Motor neuron (in vitro differentiated cells): ENCODE results near the gene FAM117A. TPM values are rescaled to one million over a fixed set of nuclear protein-coding genes. Genes with fewer than 3 reads are reported as not detected.
A peak's percentile ranks its signal among the peaks of the same experiment; 100 is the strongest.
"Not testable (repeated sequence)": the region's sequence is repeated elsewhere in the genome, so short reads cannot be mapped to it uniquely, and the experiment has no call there.

Experiments
- ATAC-seq, 8 experiments: fragments of 200-7000 bp; cut with Tn5 transposase; replicated peaks in 6 of 8; 2 replicates each; pipeline ENCODE4 v1.8.0; 2021; ENCODE audit warnings: mild to moderate bottlenecking in 8 of 8, moderate library complexity in 8 of 8
- H3K27ac ChIP-seq, 2 donors: fragments of 250-450 bp; sonication (Bioruptor Pico); 2 replicates each; pipeline ENCODE4 v1.9.0; 2021; ENCODE audit warnings: antibody characterized with exemption in 2 of 2, mild to moderate bottlenecking in 2 of 2, moderate library complexity in 1 of 2
- H3K4me1 ChIP-seq, 2 donors: fragments of 250-450 bp; sonication (Bioruptor Pico); replicated peaks in 1 of 2; 2 replicates each; pipeline ENCODE4 v1.6.1; 2021; ENCODE audit warnings: antibody characterized with exemption in 2 of 2, mild to moderate bottlenecking in 2 of 2, moderate library complexity in 1 of 2
- H3K4me3 ChIP-seq, 5 donors: fragments of 250-450 bp; sonication (Bioruptor Pico); 2 replicates each; pipeline ENCODE4 v1.9.0; 2021; ENCODE audit warnings: antibody characterized with exemption in 5 of 5, mild to moderate bottlenecking in 5 of 5, moderate library complexity in 4 of 5
- WGBS, 10 experiments: fragments of 450-650 bp; shearing (Covaris generic); methylation state at CpG; one replicate each; pipeline ENCODE4 v1.0.0; 2022; 5-methylcytosine and 5-hydroxymethylcytosine counted together
- in situ Hi-C, 9 experiments: fragments of 400-800 bp; cut with MboI; loops; one replicate each; pipeline ENCODE4 v1.15.0; 2021; ENCODE audit warnings: low sequenced_read_pairs in 9 of 9, low pct_unique_long_range_greater_than_20kb in 2 of 9; ENCODE audit not compliant: unreplicated experiment in 9 of 9
- total RNA-seq, 8 experiments: library from RNA; unstranded; fragments of 300-600 nt; gene quantifications; 2 replicates each; pipeline versions ENCODE4 v1.2.3 to v1.2.4, GENCODE V29; 2022

Gene FAM117A
- total RNA-seq, 8 experiments from 2014 or later = 2.2 to 17.2 (median 9.9) TPM

- Histone ChIP-seq H3K4me1 (no peaks in the 10 kb centered on the region), H3K27ac (no peak overlapping the region), H3K4me3 (no peak overlapping the region)
- WGBS, 10 experiments = 0 to 100% (median 72%) methylated on average over 1 to 2 of the region's 2 CpGs; no CpG with 5 or more reads in 4 of the 10 experiments
- in situ Hi-C loops = loop anchor here (5.0 to 25.0 kb wide), 5 partner anchors 115 to 278 kb away; partner anchors contain the start of genes PHB1 (in 4 of the 9) and NXPH3 (in 2 of the 9)
- ATAC-seq = no peak
These were observed 73.7 kb downstream of the FAM117A start for GRCh38 chr17:49690256-49690655.

- 48 to 94% (median 78%) methylated on average over 2 to 4 of the region's 4 CpGs for WGBS, 10 experiments
- H3K4me3 ChIP-seq = no peak overlapping the region
- no peak for ATAC-seq
- no peak overlapping the region for H3K27ac ChIP-seq
- in situ Hi-C loops = loop anchor here in 6 of 9 experiments (10.0 to 25.0 kb wide), 3 partner anchors 114 to 277 kb away; partner anchors contain the start of genes PHB1 (in 4 of the 6) and NXPH3 (in 2 of the 6)
- H3K4me1 ChIP-seq = no peaks in the 10 kb centered on the region
These were observed 75.1 kb downstream of the FAM117A start for GRCh38 chr17:49688848-49689247.

- 50 to 90% (median 75%) methylated on average over 2 to 10 of the region's 10 CpGs for WGBS, 10 experiments
- Histone ChIP-seq H3K27ac (no peak overlapping the region), H3K4me3 (no peak overlapping the region), H3K4me1 (no peaks in the 10 kb centered on the region)
- in situ Hi-C loops = loop anchor here in 6 of 9 experiments (10.0 to 25.0 kb wide), 3 partner anchors 113 to 276 kb away; partner anchors contain the start of genes PHB1 (in 4 of the 6) and NXPH3 (in 2 of the 6)
- no peak for ATAC-seq
These were observed 75.9 kb downstream of the FAM117A start for GRCh38 chr17:49687878-49688491.

- in situ Hi-C loops = loop anchor here in 6 of 9 experiments (10.0 to 25.0 kb wide), 3 partner anchors 107 to 269 kb away; partner anchors contain the start of genes PHB1 (in 4 of the 6) and NXPH3 (in 2 of the 6)
- no peak overlapping the region for H3K27ac ChIP-seq
- peaks cover 0 to 5% of the 10 kb centered on the region in 2 donors for H3K4me1 ChIP-seq
- ATAC-seq = no peak
- H3K4me3 ChIP-seq = no peak overlapping the region
- WGBS, 10 experiments = 27 to 84% (median 54%) methylated on average over 3 to 8 of the region's 9 CpGs
These were observed 82.6 kb downstream of the FAM117A start for GRCh38 chr17:49681106-49681979.

GRCh38 chr17:49680314-49680713 is 83.6 kb downstream of the FAM117A start:
- peaks cover 7 to 15% of the 10 kb centered on the region in 2 donors for H3K4me1 ChIP-seq
- no peak overlapping the region for H3K4me3 ChIP-seq
- H3K27ac ChIP-seq = no peak overlapping the region
- no peak for ATAC-seq
- WGBS, 10 experiments = 20 to 94% (median 82%) methylated on average over 1 to 6 of the region's 6 CpGs; no CpG with 5 or more reads in 4 of the 10 experiments
- in situ Hi-C loops = loop anchor here in 6 of 9 experiments (10.0 to 25.0 kb wide), 3 partner anchors 106 to 268 kb away; partner anchors contain the start of genes PHB1 (in 4 of the 6) and NXPH3 (in 2 of the 6)

GRCh38 chr17:49677933-49678847 is 85.7 kb downstream of the FAM117A start, which contains the start of gene SPOP:
TSS of gene SPOP (minus strand) at chr17:49678097. CDS start at chr17:49622810, 55,287 bp downstream.
- ATAC-seq = peak; percentile 87 to 93 (median 92)
- Histone ChIP-seq H3K27ac (peak within 1 kb of the TSS; percentile 95 to 96), H3K4me1 (peaks cover 7 to 17% of the 10 kb centered on the region in 2 donors), H3K4me3 (peak within 1 kb of the TSS; percentile 49 to 62 (median 54))
- in situ Hi-C loops = loop anchor here in 6 of 9 experiments (25.0 kb wide), 2 partner anchors 241 to 266 kb away; partner anchors contain the start of gene PHB1 (in 4 of the 6)
- 0 to 100% (median 25%) methylated on average over 1 to 19 of the region's 53 CpGs; no CpG with 5 or more reads in 3 of the 10 experiments for WGBS, 10 experiments

- peak overlapping the region; percentile 95 to 96 for H3K27ac ChIP-seq
- 0% methylated on average over 1 to 8 of the region's 34 CpGs; no CpG with 5 or more reads in 1 of the 10 experiments for WGBS, 10 experiments
- H3K4me3 ChIP-seq = peak overlapping the region; percentile 49 to 62 (median 54)
- H3K4me1 ChIP-seq = peaks cover 7 to 17% of the 10 kb centered on the region in 2 donors
- in situ Hi-C loops = loop anchor here in 6 of 9 experiments (25.0 kb wide), 2 partner anchors 240 to 265 kb away; partner anchors contain the start of gene PHB1 (in 4 of the 6)
- peak; percentile 67 to 85 (median 78) for ATAC-seq
These were observed 86.6 kb downstream of the FAM117A start for GRCh38 chr17:49677134-49677932.

- WGBS, 10 experiments = 0 to 44% (median 21%) methylated on average over 1 to 5 of the region's 5 CpGs
- no peak for ATAC-seq
- no peak overlapping the region for H3K27ac ChIP-seq
- H3K4me1 ChIP-seq = peaks cover 7 to 17% of the 10 kb centered on the region in 2 donors
- in situ Hi-C loops = loop anchor here in 6 of 9 experiments (25.0 kb wide), 2 partner anchors 239 to 264 kb away; partner anchors contain the start of gene PHB1 (in 4 of the 6)
- peak overlapping the region; percentile 49 to 62 (median 54) for H3K4me3 ChIP-seq
These were observed 87.6 kb downstream of the FAM117A start for GRCh38 chr17:49676276-49676868.

- in situ Hi-C loops = no loop called here
- no peak for ATAC-seq
- no peak overlapping the region for H3K27ac ChIP-seq
- H3K4me3 ChIP-seq = no peak overlapping the region
- peaks cover 7 to 17% of the 10 kb centered on the region in 2 donors for H3K4me1 ChIP-seq
These were observed 89.4 kb downstream of the FAM117A start for GRCh38 chr17:49674507-49674906.

- in situ Hi-C loops, H3K4me3 ChIP-seq, H3K27ac ChIP-seq, ATAC-seq: not testable (repeated sequence)
- H3K4me1 ChIP-seq = peaks cover 7 to 17% of the 10 kb centered on the region in 2 donors
- 60 to 100% (median 98%) methylated on average over 1 to 6 of the region's 6 CpGs for WGBS, 10 experiments
These were observed 90.3 kb downstream of the FAM117A start for GRCh38 chr17:49673679-49674078.

GRCh38 chr17:49670641-49671040 is 93.3 kb downstream of the FAM117A start:
- Histone ChIP-seq H3K4me1 (peaks cover under 1 to 5% of the 10 kb centered on the region in 2 donors), H3K4me3 (no peak overlapping the region), H3K27ac (no peak overlapping the region)
- ATAC-seq = no peak
- 36 to 100% (median 80%) methylated on average over 1 to 4 of the region's 4 CpGs for WGBS, 10 experiments
- in situ Hi-C loops = no loop called here
